Activated CD4-positive, alpha-beta T cell treated with anti-CD3 and anti-CD28 coated beads for 24 hours (primary cell): ENCODE measurements around the gene RPS6KB2.
"Not testable (repeated sequence)": the region's sequence is repeated elsewhere in the genome, so short reads cannot be mapped to it uniquely, and the experiment has no call there.

Experiments used
- DNase-seq, 2 donors: peaks; one replicate each; pipeline ENCODE4 v3.0.0-alpha.2; 2020; ENCODE audit warnings: low read depth in 2 of 2

The RPS6KB2 gene

GRCh38 chr11:67442504-67443404 is 14.5 kb downstream of the RPS6KB2 start:
- no peak for DNase-seq

DNA sequence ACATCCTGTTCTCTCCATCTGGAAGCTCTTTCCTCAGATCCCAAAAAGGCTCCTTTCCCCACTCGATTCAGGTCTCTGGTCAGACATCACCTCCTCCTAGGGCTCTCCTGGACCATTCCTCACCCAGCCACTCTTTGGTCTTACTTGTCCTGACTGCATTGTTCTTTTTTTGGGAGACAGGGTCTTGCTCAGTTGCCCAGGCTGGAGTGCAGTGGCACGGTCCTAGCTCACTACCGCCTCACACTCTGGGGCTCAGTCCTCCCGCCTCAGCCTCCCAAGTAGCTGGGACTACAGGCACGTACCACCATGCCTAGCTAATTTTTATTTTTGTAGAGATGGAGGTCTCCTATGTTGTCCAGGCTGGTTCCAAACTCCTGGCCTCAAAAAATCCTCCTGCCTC is 17.2 kb downstream of the RPS6KB2 start:
- no peak for DNase-seq

- DNase-seq, result no peak
These were observed 19.9 kb downstream of the RPS6KB2 start for GRCh38 chr11:67448220-67448609.

DNA sequence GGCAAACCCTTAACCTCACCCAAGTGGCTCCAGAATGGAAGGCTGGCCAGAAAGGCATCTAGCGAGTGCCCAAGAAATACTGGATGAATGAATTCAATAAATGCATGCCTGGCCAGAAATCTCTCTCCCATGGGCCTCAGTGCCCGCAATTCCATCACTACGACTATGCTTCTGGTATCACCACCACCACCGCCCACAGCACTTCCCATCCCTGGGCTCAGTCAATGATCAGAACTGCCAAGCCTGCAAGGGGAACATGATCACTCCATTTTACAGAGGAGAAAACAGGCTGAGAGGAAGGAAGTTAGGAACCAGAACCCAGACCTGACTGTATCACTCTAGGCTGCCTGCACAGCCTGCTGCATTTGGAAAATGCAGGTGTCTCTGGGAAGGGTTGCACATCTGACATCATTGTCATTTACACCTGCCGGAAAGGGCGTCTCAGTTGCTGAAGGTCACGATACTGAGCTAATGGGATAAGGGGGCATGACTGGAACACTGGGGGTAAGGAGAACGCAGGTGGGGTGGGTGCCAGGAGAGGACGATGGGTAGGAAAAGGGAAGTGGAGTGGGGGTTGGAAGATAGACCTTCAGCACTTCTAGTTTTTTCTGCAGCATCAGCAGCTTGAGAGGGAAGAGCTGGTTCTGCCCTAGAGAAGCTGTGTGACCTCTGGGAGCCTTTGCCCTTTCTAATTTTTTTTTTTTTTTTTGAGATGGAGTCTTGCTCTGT is 21.0 kb downstream of the RPS6KB2 start:
- no peak for DNase-seq

- DNase-seq, result no peak
These were observed 22.7 kb downstream of the RPS6KB2 start for GRCh38 chr11:67450796-67451657.

GRCh38 chr11:67451658-67451976 is 23.3 kb downstream of the RPS6KB2 start:
- no peak for DNase-seq

DNA sequence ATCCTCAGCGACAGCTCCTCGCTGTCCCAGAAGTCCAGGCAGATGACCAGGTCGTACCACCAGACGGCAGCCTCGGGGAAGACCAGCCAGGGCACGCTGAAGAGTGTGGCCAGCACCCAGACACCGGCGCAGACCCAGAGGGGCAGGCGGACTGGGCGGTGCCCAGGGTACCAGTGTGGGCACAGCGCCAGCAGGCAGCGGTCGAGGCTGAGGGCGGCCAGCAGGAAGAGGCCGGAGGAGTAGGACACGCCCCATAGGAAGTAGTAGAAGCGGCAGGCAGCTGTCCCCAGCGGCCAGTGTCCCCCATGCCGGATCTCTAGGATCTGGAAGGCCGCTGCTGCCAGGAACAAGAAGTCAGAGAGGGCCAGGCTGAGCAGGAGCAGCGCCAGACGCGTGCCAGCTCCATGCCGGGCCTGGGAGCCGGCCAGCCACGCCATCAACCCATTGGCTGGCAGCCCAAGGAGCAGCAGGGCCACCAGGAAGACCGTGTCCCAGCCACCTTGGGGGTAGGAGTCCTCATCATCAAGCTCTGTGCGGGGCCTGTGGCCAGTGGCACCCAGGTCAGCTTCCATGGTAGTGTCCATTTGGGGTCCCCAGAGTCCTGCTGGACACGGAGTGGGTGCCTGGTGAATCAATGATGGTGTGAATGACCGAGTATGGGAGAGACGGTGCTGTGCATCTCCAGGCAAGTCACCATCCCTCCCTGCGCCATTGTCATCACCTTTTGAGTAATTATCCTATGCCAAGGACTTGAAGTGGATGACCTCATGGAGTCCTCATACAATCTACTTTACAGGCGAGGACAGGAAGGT is 24.1 kb downstream of the RPS6KB2 start, which contains the start of gene GPR152:
TSS of gene GPR152 (minus strand) at position 589 of the 812 bp plus-strand sequence. CDS start at position 584, 5 bp downstream.
- no peak for DNase-seq

GRCh38 chr11:67453816-67454732 is 25.8 kb downstream of the RPS6KB2 start:
- DNase-seq, result no peak

DNA sequence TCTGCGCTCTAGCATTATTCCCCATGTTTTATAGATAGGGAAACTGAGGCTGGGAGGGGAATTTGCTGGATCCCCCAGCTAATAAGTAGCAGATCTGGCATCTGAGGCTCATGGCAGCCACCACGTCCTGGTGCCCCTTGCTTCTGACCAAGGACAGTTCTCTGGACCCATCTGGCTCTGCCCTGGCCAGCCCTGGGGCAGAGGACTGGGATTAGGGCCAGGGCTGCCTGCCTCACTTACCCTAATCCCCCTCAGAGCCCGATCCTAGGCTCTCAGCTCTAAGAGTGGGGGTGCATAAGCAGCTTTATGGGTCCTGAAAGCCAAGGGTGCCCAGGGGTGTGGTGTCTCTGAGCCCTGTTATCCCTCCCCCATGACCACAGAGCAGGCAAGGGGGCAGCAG is 26.8 kb downstream of the RPS6KB2 start, which contains the start of gene CABP4:
TSS of gene CABP4 (plus strand) at position 301 of the 400 bp plus-strand sequence. CDS start at position 371, 70 bp downstream.
- DNase-seq, result no peak

DNA sequence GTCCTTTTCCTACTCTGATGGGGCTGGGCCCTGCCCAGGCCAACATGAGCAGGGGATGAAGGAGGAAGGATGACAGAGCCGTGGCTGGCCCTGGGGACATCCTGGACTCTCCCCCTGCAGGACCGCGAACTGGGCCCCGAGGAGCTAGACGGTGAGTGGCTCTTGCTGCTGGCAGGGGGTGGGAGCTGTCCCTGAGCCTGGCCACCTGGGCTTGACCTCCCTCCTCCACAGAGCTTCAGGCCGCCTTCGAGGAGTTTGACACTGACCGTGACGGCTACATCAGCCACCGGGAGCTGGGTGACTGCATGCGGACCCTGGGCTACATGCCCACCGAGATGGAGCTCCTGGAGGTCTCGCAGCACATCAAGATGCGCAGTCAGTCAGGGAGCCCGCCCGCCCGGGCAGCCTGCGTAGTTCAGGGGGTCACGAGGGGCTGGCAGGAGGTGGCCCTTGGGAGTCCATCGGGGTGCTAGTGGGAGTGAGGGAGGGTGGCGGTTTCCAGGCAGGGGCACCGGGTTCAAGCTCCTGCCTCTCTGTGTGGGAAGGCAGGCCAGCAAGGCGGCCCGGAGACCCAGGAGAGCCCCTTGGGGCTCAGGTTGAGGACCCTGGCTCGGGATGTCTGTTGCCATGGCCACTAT is 27.9 kb downstream of the RPS6KB2 start:
- DNase-seq, result no peak

GRCh38 chr11:67457453-67457852 is 29.2 kb downstream of the RPS6KB2 start:
- DNase-seq, result no peak

- no peak for DNase-seq
These were observed 30.0 kb downstream of the RPS6KB2 start for GRCh38 chr11:67458266-67458665.

DNA sequence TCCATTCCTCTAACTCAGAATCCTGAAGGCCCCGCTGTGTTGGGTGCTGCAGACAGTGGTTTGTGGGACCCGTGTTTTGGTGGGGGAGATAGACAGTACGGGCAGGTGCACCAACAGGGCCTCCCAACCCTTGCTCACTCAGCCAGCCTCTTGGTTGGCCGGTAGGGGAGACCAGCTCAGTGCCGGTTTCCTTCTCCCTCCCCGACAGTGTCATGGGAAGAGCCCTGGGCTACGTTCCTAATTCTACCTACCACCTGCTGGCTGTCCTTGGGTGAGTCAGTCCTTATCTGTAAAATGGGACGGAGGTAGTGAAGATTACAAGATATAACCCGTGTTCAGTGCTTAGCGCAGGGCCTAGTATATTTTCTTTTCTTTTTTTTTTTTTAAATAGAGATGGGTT is 34.9 kb downstream of the RPS6KB2 start:
- no peak for DNase-seq

DNA sequence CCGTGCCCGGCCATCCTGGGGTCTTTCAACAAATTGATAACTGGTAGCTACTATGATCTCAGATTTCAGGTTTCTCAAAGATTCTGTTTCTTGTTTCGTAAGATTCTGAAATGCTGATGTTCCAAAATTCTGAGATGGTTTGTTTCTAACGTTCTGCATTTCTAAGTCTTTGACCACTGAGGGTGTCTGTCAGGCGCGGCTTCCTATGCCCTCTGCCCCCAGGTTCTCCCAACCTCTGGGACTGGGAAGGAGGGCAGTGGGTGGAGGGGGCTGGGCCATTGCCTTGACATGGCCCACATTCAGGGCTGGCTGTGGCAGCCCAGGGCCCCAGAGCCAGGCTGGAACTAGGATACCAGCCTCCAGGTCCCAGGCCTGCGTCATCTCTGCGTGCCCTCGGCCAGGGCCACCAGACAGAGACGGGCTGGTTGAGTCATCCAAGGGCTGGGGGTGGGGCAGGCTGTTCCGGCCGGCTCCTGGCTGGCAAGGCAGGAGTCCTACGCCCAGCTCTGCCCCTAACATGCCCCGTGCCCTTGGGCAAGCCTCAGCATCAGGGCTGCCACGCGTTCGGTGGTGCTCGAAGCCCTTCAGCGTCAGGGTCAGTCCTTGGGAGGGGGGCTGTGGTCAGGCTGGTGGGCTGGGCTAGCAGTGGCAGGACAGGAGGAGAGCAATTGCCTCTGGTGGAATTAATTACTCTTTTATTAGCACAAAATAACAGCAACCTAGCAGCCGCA is 35.6 kb downstream of the RPS6KB2 start:
- DNase-seq, result no peak

- peak; percentile 86 to 89 for DNase-seq
These were observed 36.3 kb downstream of the RPS6KB2 start for GRCh38 chr11:67464411-67465188.

GRCh38 chr11:67465189-67465510 is 36.9 kb downstream of the RPS6KB2 start:
- DNase-seq, result no peak

DNA sequence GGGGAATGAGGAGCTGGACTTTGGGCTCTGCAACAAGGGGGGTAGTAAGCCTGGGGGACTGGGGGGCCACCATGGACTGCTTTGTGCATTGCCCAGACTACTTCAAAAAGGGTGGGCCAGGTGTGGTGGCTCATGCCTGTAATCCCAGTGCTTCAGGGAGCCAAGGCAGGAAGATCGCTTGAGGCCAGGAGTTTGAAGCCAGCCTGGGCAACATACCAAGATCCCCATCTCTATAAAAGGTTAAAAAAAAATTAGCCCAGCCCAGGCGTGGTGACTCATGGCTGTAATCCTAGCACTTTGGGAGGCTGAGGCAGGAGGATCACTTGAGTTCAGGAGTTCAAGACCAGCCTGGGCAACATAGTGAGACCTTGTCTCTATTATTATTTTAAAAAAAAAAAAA is 37.2 kb downstream of the RPS6KB2 start:
- not testable (repeated sequence) for DNase-seq

- DNase-seq, result no peak
These were observed 38.1 kb downstream of the RPS6KB2 start for GRCh38 chr11:67466367-67466766.
